K562 (cell line): ENCODE measurements around the gene FRG1. TPM values are rescaled to one million over a fixed set of nuclear protein-coding genes. Genes with fewer than 3 reads are reported as not detected.

ENCODE experiments used
- ATF1 ChIP-seq, 2 experiments: fragments of 450-650 bp in 1 of 2; IDR thresholded peaks; 2 replicates each; pipeline ENCODE4 v1.6.1; 2016; ENCODE audit warnings: missing compliant biosample characterization in 1 of 2, missing genetic modification characterization in 1 of 2
- GABPB2 ChIP-seq: fragments of 250-450 bp; sonication (Bioruptor Pico); conservative IDR thresholded peaks from 2 replicates; pipeline ENCODE4 v1.5.1; 2021; ENCODE audit warnings: mild to moderate bottlenecking
- GATAD2B ChIP-seq: fragments of 450-650 bp; IDR thresholded peaks from 2 replicates; pipeline ENCODE4 v1.6.1; 2017; ENCODE audit warnings: mild to moderate bottlenecking, borderline replicate concordance
- IRF9 ChIP-seq: fragments of 450-650 bp; IDR thresholded peaks from 2 replicates; pipeline ENCODE4 v1.6.1; 2016; ENCODE audit warnings: missing biosample characterization, missing genetic modification characterization
- MXD1 ChIP-seq: fragments of 250-450 bp; sonication (Bioruptor Pico); IDR thresholded peaks from 2 replicates; pipeline ENCODE4 v1.8.0; 2021; ENCODE audit warnings: borderline replicate concordance, mild to moderate bottlenecking, moderate library complexity; ENCODE audit not compliant: poor library complexity, severe bottlenecking
- PBX2 ChIP-seq, 2 experiments: IDR thresholded peaks in 1 of 2; conservative IDR thresholded peaks in 1 of 2; 2 replicates each; pipeline ENCODE4 v1.6.1; 2016; ENCODE audit warnings: low read depth in 2 of 2, mild to moderate bottlenecking in 1 of 2, missing compliant biosample characterization in 1 of 2, missing genetic modification characterization in 1 of 2, moderate library complexity in 1 of 2
- PHF20 ChIP-seq: fragments of 450-650 bp; IDR thresholded peaks from 2 replicates; pipeline ENCODE4 v1.6.1; 2018; ENCODE audit not compliant: partially characterized antibody
- POLR2A ChIP-seq: fragments of 450-650 bp; conservative IDR thresholded peaks from 2 replicates; pipeline ENCODE4 v1.6.1; 2016
- SIRT6 ChIP-seq: IDR thresholded peaks from one replicate; pipeline ENCODE4 v1.6.1; 2012; ENCODE audit warnings: low read depth, mild to moderate bottlenecking, control low read depth, inconsistent platforms, low read length, moderate library complexity
- THRAP3 ChIP-seq: fragments of 450-650 bp; IDR thresholded peaks from 2 replicates; pipeline ENCODE4 v1.6.1; 2016; ENCODE audit warnings: mild to moderate bottlenecking, inconsistent platforms, borderline replicate concordance
- UBTF ChIP-seq, 2 experiments: IDR thresholded peaks; 2 replicates each; pipeline ENCODE4 v1.6.1; 2012; ENCODE audit warnings: improper control_type of control experiment in 2 of 2, low read depth in 2 of 2, low read length in 2 of 2, borderline replicate concordance in 1 of 2
- ZEB2 ChIP-seq: fragments of 450-650 bp; IDR thresholded peaks from 2 replicates; pipeline ENCODE4 v1.6.1; 2016
- ZNF143 ChIP-seq: sonication (generic); formaldehyde crosslinking; IDR thresholded peaks from 2 replicates; pipeline ENCODE4 v1.9.0; 2022; ENCODE audit warnings: mild to moderate bottlenecking, missing genetic modification reagents
- ZNF253 ChIP-seq: fragments of 250-450 bp; sonication (Bioruptor Pico); conservative IDR thresholded peaks from 2 replicates; pipeline ENCODE4 v1.6.1; 2021; ENCODE audit warnings: mild to moderate bottlenecking
- ZNF764 ChIP-seq: fragments of 250-450 bp; sonication (Bioruptor Pico); IDR thresholded peaks from 2 replicates; pipeline ENCODE4 v1.4.0; 2020; ENCODE audit warnings: low read depth, mild to moderate bottlenecking, moderate library complexity
- polyA plus RNA-seq, 8 experiments: library from polyadenylated mRNA; depleted of rRNA in 4 of 8; stranded (reverse) in 5 of 8; unstranded in 3 of 8; fragments of >200 nt; fragmentation: Nextera tagmentation in 2 of 8; fragmentation: Illumina TruSeq in 1 of 8; extraction: Ambion mirVana in 2 of 8; extraction: Trizol in 1 of 8; gene quantifications; 2 replicates each; pipeline versions ENCODE4 v1.2.1 to v1.2.3, GENCODE V29; 2011 to 2014; ENCODE audit warnings: inconsistent platforms in 1 of 8, missing spikeins in 1 of 8
- total RNA-seq, 7 experiments: library from RNA; depleted of rRNA in 6 of 7; stranded (reverse); fragments of >200 nt in 6 of 7; fragmentation: Illumina TruSeq in 2 of 7; extraction: Trizol in 2 of 7; gene quantifications; 2 replicates each; pipeline versions ENCODE4 v1.2.1 to v1.2.3, GENCODE V29; 2011 to 2021; ENCODE audit warnings: low replicate concordance in 1 of 7
- TF ChIP-seq, protein P1 (sequence below): fragments of 250-450 bp; sonication (Bioruptor Pico); IDR thresholded peaks from 2 replicates; pipeline ENCODE4 v1.5.0; 2021; ENCODE audit warnings: mild to moderate bottlenecking, moderate library complexity

Gene FRG1
- total and polyA plus RNA-seq, 9 of the 15 experiments (the other 6 are each of a cell fraction or from before 2014, with no cell fraction given), result 36.4 to 203 (median 112) TPM

DNA sequence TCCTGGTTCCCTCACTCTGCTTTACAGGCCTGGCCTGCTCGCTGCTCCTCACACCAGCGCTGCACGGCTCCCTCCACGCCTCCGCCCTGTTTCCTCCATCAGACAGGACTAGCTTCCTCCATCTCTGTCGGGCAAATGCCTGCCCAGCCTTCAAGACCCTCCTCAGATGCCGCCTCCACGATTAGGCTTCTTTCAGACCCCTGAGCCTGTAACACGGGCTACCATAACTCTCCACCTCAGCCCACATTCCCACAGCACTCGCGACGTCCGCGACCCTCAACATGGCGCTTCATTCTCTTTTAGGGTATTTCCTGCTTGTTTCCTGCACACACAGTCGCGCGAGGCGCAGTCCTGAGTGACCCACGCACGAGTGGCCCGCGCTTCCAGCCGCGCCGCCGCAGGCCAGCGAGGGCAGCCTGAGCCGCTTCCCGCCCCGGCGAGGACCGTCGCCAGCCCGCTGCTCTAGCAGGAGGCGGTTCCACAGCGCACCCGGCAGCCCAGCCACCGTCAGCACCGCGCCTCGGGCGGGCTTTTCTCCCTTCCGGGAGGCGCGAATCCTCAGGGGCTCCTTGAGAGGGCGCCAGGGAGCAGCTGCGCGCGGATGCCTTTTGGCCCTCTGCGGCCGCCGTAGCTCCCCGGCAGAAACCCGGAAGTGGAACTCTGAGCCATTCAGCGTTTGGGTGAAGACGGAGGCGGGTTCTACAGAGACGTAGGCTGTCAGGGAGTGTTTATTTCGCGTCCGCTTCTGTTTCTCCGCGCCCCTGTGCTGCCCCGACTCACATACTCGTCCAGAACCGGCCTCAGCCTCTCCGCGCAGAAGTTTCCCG, at the start of gene FRG1 (continued):
- TF ChIP-seq, protein P1, sequence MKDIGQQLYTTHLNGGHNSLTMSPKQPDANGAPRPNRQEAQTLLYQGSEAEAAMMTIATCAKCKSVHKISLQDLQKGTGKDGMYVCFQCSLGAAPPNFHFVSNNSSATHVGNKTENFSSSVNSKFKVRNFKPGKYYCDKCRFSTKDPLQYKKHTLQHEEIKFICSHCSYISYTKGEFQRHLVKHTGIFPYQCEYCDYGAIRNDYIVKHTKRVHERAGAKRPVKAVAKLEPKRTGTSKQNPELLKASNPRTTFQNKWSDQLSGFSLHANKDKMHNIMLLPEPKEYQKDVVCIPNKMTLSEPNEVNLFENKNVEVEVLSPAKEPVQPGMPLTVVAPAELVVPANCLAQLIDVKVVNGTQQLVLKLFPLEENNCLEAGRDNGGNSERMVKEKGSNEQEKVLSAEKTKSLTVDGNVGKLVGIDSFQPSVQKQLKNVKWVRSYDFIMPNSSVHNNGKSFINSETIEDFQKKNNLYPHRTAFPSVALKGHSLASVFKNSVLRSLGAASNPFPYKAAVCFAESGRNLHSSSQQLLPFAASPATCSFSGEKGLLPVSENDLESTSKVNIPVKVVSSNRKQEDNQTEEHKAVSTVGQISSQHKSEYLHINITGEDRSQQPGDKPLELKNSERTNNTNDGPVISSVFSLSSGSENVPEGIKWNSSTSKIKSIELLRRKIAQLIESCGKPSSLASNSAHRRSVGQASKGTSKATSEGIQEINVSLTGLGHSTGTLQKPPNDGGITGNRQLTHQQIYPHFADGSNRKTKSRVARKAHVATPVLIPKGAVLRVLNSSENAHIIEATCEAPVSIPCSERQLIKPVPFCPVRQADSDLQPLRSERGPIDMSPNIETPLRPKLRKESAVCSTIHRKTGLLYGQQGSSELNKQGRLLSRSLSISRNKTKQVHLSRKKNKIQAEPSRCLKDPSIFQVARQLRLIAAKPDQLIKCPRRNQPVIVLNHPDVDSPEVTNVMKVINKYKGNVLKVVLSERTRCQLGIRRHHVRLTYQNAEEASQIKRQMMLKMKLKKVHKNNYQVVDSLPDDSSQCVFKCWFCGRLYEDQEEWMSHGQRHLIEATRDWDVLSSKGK (CRISPR knock-in tag), result no peak
- TF ChIP-seq GABPB2, result no peak
- no peak for TF ChIP-seq THRAP3
- no peak for TF ChIP-seq ZNF253 (CRISPR knock-in tag)
- peak; percentile 82 for TF ChIP-seq POLR2A
- no peak for TF ChIP-seq PBX2 (CRISPR knock-in tag; IDR thresholded peaks at IDR 0.05; ENCODE audit: low read depth)
- no peak for TF ChIP-seq PBX2 (tag; conservative IDR thresholded peaks at IDR 0.05; ENCODE audit: low read depth)
- peak; percentile 91 for TF ChIP-seq GATAD2B
- TF ChIP-seq ZNF764 (CRISPR knock-in tag), result no peak
- no peak for TF ChIP-seq MXD1 (CRISPR knock-in tag)
- no peak for TF ChIP-seq ZEB2
- no peak; the same call in 1 of the 2 replicates for TF ChIP-seq ZNF143
- no peak for TF ChIP-seq ATF1 (CRISPR knock-in tag; IDR thresholded peaks at IDR 0.05)
- peak; percentile 88 for TF ChIP-seq ATF1 (tag; IDR thresholded peaks at IDR 0.05)
- no peak for TF ChIP-seq SIRT6
- TF ChIP-seq UBTF (IDR thresholded peaks at IDR 0.05; ENCODE audit: borderline replicate concordance in 1 of 2, low read depth in 2 of 2, low read length in 2 of 2), result peak; percentile 77 to 94; a peak in 3 of 4 replicates
- peak; percentile 72 for TF ChIP-seq PHF20
- no peak for TF ChIP-seq IRF9 (tag)
